Neutrophil (primary cell): ENCODE measurements around the gene USP7.

Source experiments
- H3K27ac ChIP-seq: fragments of 200-600 bp; sonication (generic); 2 replicates; pipeline ENCODE4 v1.5.1; 2016; ENCODE audit warnings: mild to moderate bottlenecking, moderate library complexity
- H3K27me3 ChIP-seq: fragments of 200-600 bp; sonication (generic); 2 replicates; pipeline ENCODE4 v1.6.0; 2016; ENCODE audit warnings: mild to moderate bottlenecking
- H3K36me3 ChIP-seq: fragments of 200-600 bp; sonication (generic); 2 replicates; pipeline ENCODE4 v1.5.1; 2017
- H3K4me1 ChIP-seq, 2 experiments: fragments of 200-600 bp in 1 of 2; sonication (generic) in 1 of 2; 1 replicate in 1 of 2; 2 replicates in 1 of 2; pipeline versions ENCODE4 v1.5.1 to v1.6.1; 2013 to 2016; ENCODE audit warnings: low read depth in 1 of 2, low read length in 1 of 2, mild to moderate bottlenecking in 1 of 2, moderate library complexity in 1 of 2; ENCODE audit not compliant: control insufficient read depth in 1 of 2, insufficient read depth in 1 of 2
- H3K4me3 ChIP-seq, 2 experiments: fragments of 200-600 bp in 1 of 2; sonication (generic) in 1 of 2; 1 replicate in 1 of 2; 2 replicates in 1 of 2; pipeline ENCODE4 v1.5.1; 2013 to 2016; ENCODE audit warnings: low read depth in 1 of 2, low read length in 1 of 2, mild to moderate bottlenecking in 1 of 2, moderate library complexity in 1 of 2
- H3K9me3 ChIP-seq: fragments of 200-600 bp; sonication (generic); 2 replicates; pipeline ENCODE4 v1.5.1; 2016
- TF ChIP-seq, protein P1 (sequence below): fragments of 200-600 bp; sonication (generic); IDR thresholded peaks from 2 replicates; pipeline ENCODE4 v1.5.1; 2016; ENCODE audit warnings: antibody characterized with exemption

USP7 gene

GRCh38 chr16:8966817-8967131 lies 3.1 kb upstream of the USP7 start:
- peak overlapping the region; percentile 46 for H3K27ac ChIP-seq
- no peaks in the 10 kb centered on the region for H3K36me3 ChIP-seq
- H3K4me3 ChIP-seq, result no peak overlapping the region
- no peaks in the 10 kb centered on the region for H3K27me3 ChIP-seq
- TF ChIP-seq, protein P1, sequence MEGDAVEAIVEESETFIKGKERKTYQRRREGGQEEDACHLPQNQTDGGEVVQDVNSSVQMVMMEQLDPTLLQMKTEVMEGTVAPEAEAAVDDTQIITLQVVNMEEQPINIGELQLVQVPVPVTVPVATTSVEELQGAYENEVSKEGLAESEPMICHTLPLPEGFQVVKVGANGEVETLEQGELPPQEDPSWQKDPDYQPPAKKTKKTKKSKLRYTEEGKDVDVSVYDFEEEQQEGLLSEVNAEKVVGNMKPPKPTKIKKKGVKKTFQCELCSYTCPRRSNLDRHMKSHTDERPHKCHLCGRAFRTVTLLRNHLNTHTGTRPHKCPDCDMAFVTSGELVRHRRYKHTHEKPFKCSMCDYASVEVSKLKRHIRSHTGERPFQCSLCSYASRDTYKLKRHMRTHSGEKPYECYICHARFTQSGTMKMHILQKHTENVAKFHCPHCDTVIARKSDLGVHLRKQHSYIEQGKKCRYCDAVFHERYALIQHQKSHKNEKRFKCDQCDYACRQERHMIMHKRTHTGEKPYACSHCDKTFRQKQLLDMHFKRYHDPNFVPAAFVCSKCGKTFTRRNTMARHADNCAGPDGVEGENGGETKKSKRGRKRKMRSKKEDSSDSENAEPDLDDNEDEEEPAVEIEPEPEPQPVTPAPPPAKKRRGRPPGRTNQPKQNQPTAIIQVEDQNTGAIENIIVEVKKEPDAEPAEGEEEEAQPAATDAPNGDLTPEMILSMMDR, result no peak
- H3K9me3 ChIP-seq, result no peaks in the 10 kb centered on the region
- peaks cover 14 to 19% of the 10 kb centered on the region in 2 experiments for H3K4me1 ChIP-seq

GRCh38 chr16:8964462-8964861 lies 756 bp upstream of the USP7 start:
- TF ChIP-seq, protein P1, result no peak
- Histone ChIP-seq H3K9me3 (no peaks in the 10 kb centered on the region), H3K27ac (peak overlapping the region; percentile 94), H3K4me3 (peak overlapping the region; percentile 71 to 73), H3K36me3 (no peaks in the 10 kb centered on the region), H3K27me3 (no peaks in the 10 kb centered on the region), H3K4me1 (peaks cover 35 to 42% of the 10 kb centered on the region in 2 experiments)

GRCh38 chr16:8963010-8963820 lies 491 bp downstream of the USP7 start:
- peaks cover 47 to 55% of the 10 kb centered on the region in 2 experiments for H3K4me1 ChIP-seq
- H3K4me3 ChIP-seq, result peak overlapping the region; percentile 73 to 75
- H3K9me3 ChIP-seq, result no peaks in the 10 kb centered on the region
- TF ChIP-seq, protein P1, result no peak
- H3K27me3 ChIP-seq, result no peaks in the 10 kb centered on the region
- peak overlapping the region; percentile 94 for H3K27ac ChIP-seq
- H3K36me3 ChIP-seq, result no peaks in the 10 kb centered on the region

GRCh38 chr16:8962393-8963009 lies 1.2 kb downstream of the USP7 start:
- H3K36me3 ChIP-seq, result no peaks in the 10 kb centered on the region
- TF ChIP-seq, protein P1, result no peak
- H3K27ac ChIP-seq, result peak overlapping the region; percentile 64
- H3K4me3 ChIP-seq, result peak overlapping the region; percentile 73 to 75
- no peaks in the 10 kb centered on the region for H3K27me3 ChIP-seq
- no peaks in the 10 kb centered on the region for H3K9me3 ChIP-seq
- H3K4me1 ChIP-seq, result peaks cover 55 to 62% of the 10 kb centered on the region in 2 experiments

DNA sequence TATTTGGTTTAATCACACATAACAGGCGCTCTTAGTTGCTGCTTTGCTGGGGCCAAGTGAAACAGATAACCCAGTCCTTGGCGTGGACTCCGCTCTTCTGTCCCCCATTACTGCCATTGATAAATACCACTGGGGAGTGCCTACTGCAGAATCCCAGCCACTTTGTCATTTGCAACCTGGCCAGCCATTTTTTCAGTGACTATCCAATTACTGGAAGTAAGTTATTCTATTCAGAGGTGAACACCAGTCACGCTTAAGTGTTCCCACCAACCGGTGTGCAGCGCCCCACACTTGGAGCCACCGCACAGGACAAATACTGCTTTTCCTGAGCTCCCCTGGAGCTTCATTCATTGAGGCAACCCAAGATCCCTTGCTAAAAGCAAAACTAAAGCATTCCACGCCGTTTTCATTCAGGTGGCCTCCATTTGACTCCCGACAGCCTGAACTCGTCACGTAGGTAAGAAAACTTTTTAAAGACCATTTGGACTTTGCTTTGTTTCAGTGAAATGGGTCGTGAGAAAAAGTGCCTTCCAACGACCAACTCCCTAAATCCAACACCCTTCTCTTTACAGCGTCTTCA lies 1.8 kb downstream of the USP7 start:
- H3K4me3 ChIP-seq, result peak overlapping the region; percentile 73 to 75
- no peaks in the 10 kb centered on the region for H3K27me3 ChIP-seq
- peaks cover 60 to 66% of the 10 kb centered on the region in 2 experiments for H3K4me1 ChIP-seq
- TF ChIP-seq, protein P1, result no peak
- H3K36me3 ChIP-seq, result no peaks in the 10 kb centered on the region
- H3K9me3 ChIP-seq, result no peaks in the 10 kb centered on the region
- peak overlapping the region; percentile 64 for H3K27ac ChIP-seq
